GM23338 (cell line): ENCODE measurements around the gene SAMHD1. TPM values are rescaled to one million over a fixed set of nuclear protein-coding genes. Genes with fewer than 3 reads are reported as not detected.

Experiments
- ATAC-seq: fragments of 200-7000 bp; cut with Tn5 transposase; 3 replicates; pipeline ENCODE4 v1.9.1; 2020
- DNase-seq: peaks from one replicate; pipeline ENCODE4 v3.0.0-alpha.2; 2015; ENCODE audit warnings: low spot score
- H2AFZ ChIP-seq: fragments of 200-600 bp; sonication (generic); 2 replicates; pipeline ENCODE4 v1.8.0; 2016; ENCODE audit warnings: antibody characterized with exemption, mild to moderate bottlenecking, moderate library complexity
- H3F3A ChIP-seq: fragments of 200-600 bp; sonication (generic); replicated peaks from 2 replicates; pipeline ENCODE4 v1.8.0; 2017; ENCODE audit warnings: antibody characterized with exemption, mixed run types, low read depth
- H3K27ac ChIP-seq: fragments of 200-600 bp; sonication (generic); 2 replicates; pipeline ENCODE4 v1.6.1; 2016; ENCODE audit warnings: low read depth
- H3K27me3 ChIP-seq: fragments of 200-600 bp; sonication (generic); 2 replicates; pipeline ENCODE4 v1.8.0; 2016; ENCODE audit warnings: mild to moderate bottlenecking, mixed run types, moderate library complexity; ENCODE audit not compliant: insufficient read depth
- H3K36me3 ChIP-seq: fragments of 200-600 bp; sonication (generic); 2 replicates; pipeline ENCODE4 v1.8.0; 2016; ENCODE audit warnings: mild to moderate bottlenecking; ENCODE audit not compliant: insufficient read depth
- H3K4me1 ChIP-seq: fragments of 200-600 bp; sonication (generic); 2 replicates; pipeline ENCODE4 v1.8.0; 2016; ENCODE audit warnings: mild to moderate bottlenecking, moderate library complexity; ENCODE audit not compliant: insufficient read depth
- H3K4me2 ChIP-seq: fragments of 200-600 bp; sonication (generic); 2 replicates; pipeline ENCODE4 v1.7.1; 2017; ENCODE audit warnings: mixed run types
- H3K4me3 ChIP-seq: fragments of 200-600 bp; sonication (generic); 2 replicates; pipeline ENCODE4 v1.6.1; 2016; ENCODE audit warnings: mixed run types
- H3K79me2 ChIP-seq: fragments of 200-600 bp; sonication (generic); replicated peaks from 2 replicates; pipeline ENCODE4 v1.8.0; 2017; ENCODE audit warnings: mild to moderate bottlenecking; ENCODE audit not compliant: insufficient read depth
- H3K9me2 ChIP-seq: fragments of 200-600 bp; sonication (generic); 2 replicates; pipeline ENCODE4 v1.8.0; 2017; ENCODE audit not compliant: insufficient read depth
- H4K20me1 ChIP-seq: fragments of 200-600 bp; sonication (generic); replicated peaks from 2 replicates; pipeline ENCODE4 v1.8.0; 2017; ENCODE audit warnings: mild to moderate bottlenecking; ENCODE audit not compliant: insufficient read depth
- H3K27ac Mint-ChIP-seq: 2 replicates; pipeline ENCODE4 v1.8.0; 2020; ENCODE audit warnings: inconsistent platforms, mild to moderate bottlenecking, moderate library complexity, mixed read lengths
- H3K27me3 Mint-ChIP-seq: 3 replicates; pipeline ENCODE4 v1.8.0; 2022; ENCODE audit warnings: low read depth, mild to moderate bottlenecking, moderate library complexity, mixed read lengths, inconsistent platforms; ENCODE audit not compliant: insufficient read depth, poor library complexity
- H3K36me3 Mint-ChIP-seq: 3 replicates; pipeline ENCODE4 v1.8.0; 2021; ENCODE audit warnings: low read depth, mild to moderate bottlenecking, inconsistent platforms, moderate library complexity, mixed read lengths
- H3K4me1 Mint-ChIP-seq: 3 replicates; pipeline ENCODE4 v1.8.0; 2020; ENCODE audit warnings: mild to moderate bottlenecking, inconsistent platforms, mixed read lengths
- H3K4me3 Mint-ChIP-seq: 3 replicates; pipeline ENCODE4 v1.8.0; 2021; ENCODE audit warnings: moderate library complexity, mild to moderate bottlenecking, inconsistent platforms, mixed read lengths
- H3K9me3 Mint-ChIP-seq: 3 replicates; pipeline ENCODE4 v1.8.0; 2020; ENCODE audit warnings: moderate library complexity, mild to moderate bottlenecking, inconsistent platforms, mixed read lengths
- EZH2 ChIP-seq: fragments of 200-600 bp; sonication (generic); IDR thresholded peaks from one replicate; pipeline ENCODE4 v1.8.0; 2017; ENCODE audit warnings: antibody characterized with exemption, mild to moderate bottlenecking, low read depth; ENCODE audit not compliant: unreplicated experiment
- JUNB ChIP-seq: IDR thresholded peaks from one replicate; pipeline ENCODE4 v1.6.1; 2016; ENCODE audit warnings: antibody characterized with exemption; ENCODE audit not compliant: unreplicated experiment
- ZNF462 ChIP-seq: fragments of 250-450 bp; sonication (Bioruptor Pico); IDR thresholded peaks from 2 replicates; pipeline ENCODE4 v1.5.0; 2020; ENCODE audit warnings: mild to moderate bottlenecking, moderate library complexity
- polyA plus RNA-seq: library from polyadenylated mRNA; unstranded; fragments of >200 nt; fragmentation: Nextera tagmentation; extraction: Ambion mirVana; gene quantifications from 2 replicates; pipeline ENCODE4 v1.2.1, GENCODE V29; 2016
- total RNA-seq: library from RNA; depleted of rRNA; stranded (reverse); fragments of >200 nt; shearing (Covaris generic); gene quantifications from 2 replicates; pipeline ENCODE4 v1.2.3, GENCODE V29; 2014

SAMHD1 gene
- total and polyA plus RNA-seq, 2 experiments from 2014 or later = 21.9 to 45.4 TPM

GRCh38 chr20:36847009-36847709 lies 104.3 kb downstream of the SAMHD1 start:
- H3K27me3 ChIP-seq = no peaks in the 10 kb centered on the region
- Mint-ChIP-seq H3K27ac (no peak overlapping the region; the same call in 1 of the 2 replicates), H3K27me3 (peaks cover 13% of the 10 kb centered on the region), H3K36me3 (peaks cover 18% of the 10 kb centered on the region), H3K4me3 (no peak overlapping the region; the same call in 2 of the 3 replicates), H3K9me3 (peaks cover 14% of the 10 kb centered on the region), H3K4me1 (peaks cover 17% of the 10 kb centered on the region)
- H3K36me3 ChIP-seq = 0 out of 2 replicates have a peak, but pooled peaks cover 3% of the 10 kb centered on the region
- no peak overlapping the region for H3K4me3 ChIP-seq
- H3K4me1 ChIP-seq = peaks cover 7% of the 10 kb centered on the region; the same call in 1 of the 2 replicates
- H4K20me1 ChIP-seq = no peaks in the 10 kb centered on the region; the same call in 1 of the 2 replicates
- H3K9me2 ChIP-seq = no peaks in the 10 kb centered on the region
- H3K79me2 ChIP-seq = peaks cover 17% of the 10 kb centered on the region
- H2AFZ ChIP-seq = no peak overlapping the region
- H3K4me2 ChIP-seq = no peak overlapping the region
- ATAC-seq = no peak
- H3K27ac ChIP-seq = 0 out of 2 replicates have a peak overlapping the region, but pooled peaks have one; percentile 26
- H3F3A ChIP-seq = peaks cover 4% of the 10 kb centered on the region; the same call in 1 of the 2 replicates
- TF ChIP-seq JUNB = no peak
- no peak for TF ChIP-seq EZH2
- no peak for TF ChIP-seq ZNF462
- no peak for DNase-seq
